Pericardium fibroblast (primary cell): ENCODE measurements around the gene TIMMDC1. TPM values are rescaled to one million over a fixed set of nuclear protein-coding genes. Genes with fewer than 3 reads are reported as not detected.

Source experiments
- total RNA-seq: library from RNA; depleted of rRNA; stranded (reverse); fragments of >200 nt; gene quantifications from 2 replicates; pipeline ENCODE4 v1.2.3, GENCODE V29; 2015

The TIMMDC1 gene, protein sequence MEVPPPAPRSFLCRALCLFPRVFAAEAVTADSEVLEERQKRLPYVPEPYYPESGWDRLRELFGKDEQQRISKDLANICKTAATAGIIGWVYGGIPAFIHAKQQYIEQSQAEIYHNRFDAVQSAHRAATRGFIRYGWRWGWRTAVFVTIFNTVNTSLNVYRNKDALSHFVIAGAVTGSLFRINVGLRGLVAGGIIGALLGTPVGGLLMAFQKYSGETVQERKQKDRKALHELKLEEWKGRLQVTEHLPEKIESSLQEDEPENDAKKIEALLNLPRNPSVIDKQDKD
- total RNA-seq, result 46.9 and 47.5 TPM in 2 replicates

DNA sequence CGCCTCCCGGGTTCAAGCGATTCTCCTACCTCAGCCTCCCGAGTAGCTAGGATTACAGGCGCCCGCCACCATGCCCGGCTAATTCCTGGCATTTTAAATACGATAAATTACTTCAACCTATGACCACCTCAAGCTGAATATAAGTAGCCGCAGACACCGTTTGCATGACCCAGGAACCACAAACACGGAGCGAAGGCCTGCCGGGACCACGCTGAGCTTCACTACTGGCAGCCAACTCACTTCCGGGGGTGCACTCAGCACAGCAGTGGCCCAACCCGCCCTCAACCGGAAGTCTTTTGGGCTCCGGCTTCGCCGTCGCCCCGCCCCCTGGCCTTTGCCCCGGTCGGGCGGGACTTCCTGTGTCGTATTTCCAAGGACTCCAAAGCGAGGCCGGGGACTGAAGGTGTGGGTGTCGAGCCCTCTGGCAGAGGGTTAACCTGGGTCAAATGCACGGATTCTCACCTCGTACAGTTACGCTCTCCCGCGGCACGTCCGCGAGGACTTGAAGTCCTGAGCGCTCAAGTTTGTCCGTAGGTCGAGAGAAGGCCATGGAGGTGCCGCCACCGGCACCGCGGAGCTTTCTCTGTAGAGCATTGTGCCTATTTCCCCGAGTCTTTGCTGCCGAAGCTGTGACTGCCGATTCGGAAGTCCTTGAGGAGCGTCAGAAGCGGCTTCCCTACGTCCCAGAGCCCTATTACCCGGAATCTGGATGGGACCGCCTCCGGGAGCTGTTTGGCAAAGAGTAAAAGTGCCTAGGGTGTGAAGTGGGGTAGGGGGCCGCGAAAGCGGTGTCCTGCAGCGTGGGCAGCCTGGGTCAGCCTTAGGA is at the start of gene TIMMDC1:
Gene TIMMDC1, plus strand, starts transcription at position 362 of the 826 bp plus-strand sequence. Its CDS starts 187 bp downstream, at position 549.

DNA sequence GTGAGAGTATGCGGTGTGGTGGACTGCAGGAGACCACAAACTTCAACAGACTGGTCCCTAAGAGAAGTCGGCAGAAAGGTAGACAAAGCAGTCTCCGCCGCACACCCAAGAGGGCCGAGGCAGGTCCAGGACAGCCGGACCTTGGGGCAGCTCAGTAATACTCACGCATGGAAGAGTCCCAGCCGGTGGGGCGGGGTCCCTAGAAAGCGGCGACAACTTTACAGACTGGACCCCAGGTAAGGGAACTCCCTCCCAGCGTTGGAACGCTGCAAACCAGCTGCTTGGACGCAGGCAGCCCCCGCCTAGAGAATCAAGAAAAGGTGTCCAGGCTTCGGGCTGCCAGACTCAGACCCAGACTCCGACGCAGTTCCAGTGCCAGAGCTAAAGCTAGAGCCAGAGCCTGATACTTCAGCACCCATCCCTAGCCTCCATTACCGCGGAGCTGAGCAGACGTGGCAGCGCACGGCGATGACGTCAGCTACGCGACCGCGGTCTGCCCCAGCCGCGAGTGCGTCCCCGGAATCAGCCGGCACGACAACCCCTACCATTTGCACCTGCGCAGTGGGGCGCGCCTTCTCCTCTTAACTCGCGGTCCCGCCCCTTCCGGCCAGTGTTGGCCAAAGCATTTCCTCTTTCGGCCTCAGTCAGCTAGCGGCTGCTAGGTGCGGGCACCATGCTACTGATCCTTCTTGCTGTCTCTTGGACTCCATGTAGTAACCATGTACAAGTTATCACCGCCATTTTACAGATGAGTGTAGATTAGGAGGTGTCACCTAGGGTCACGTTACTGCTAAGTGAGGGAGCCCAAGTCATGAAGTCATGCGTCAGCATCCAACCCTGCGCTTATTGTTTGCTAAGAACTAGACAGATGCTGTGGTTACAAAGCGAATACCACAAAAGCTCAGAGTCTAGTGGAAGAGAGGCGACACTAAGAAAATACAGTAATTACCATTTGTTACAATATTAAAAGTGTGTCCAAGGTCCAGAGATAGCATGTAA is 34.9 kb upstream of the TIMMDC1 start, which contains the start of gene TMEM39A:
Gene TMEM39A, minus strand, starts transcription at position 445 of the 999 bp plus-strand sequence. CDS start 1,541 bp downstream, outside the sequence.

DNA sequence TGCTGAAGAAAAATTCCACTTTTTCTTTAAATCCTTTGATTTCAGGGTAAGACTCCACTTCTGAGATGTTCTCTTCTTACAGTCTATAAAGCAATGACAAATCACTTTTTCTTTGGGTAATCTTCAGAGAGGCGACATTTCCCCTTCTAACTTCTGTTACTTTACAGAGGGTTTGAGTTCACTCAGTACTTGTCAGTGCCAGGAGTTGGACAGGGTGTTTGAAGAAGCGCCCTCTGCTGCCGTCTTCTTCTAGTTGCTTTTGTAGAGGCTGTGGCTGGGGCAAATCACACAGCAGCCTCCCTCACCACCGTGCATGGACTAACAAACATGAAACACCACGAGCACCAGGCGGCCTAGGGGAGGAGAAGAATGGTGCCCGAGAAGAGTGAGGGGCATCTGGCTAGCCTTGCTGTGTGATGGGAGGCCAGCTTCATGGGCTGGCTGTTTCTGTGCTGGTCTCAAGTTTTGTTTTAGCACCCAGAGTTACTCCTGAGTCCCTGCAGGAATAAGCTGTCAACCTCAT is 61.2 kb downstream of the TIMMDC1 start, which contains the start of gene CD80:
Gene CD80, minus strand, starts transcription at position 174 of the 523 bp plus-strand sequence. CDS start 1,886 bp downstream, outside the sequence.

Other genes with a start within 250 kb of the TIMMDC1 start
- 10.9 and 11.6 TPM in 2 replicates for gene ARHGAP31, start 204.2 kb upstream of the TIMMDC1 start, total RNA-seq
- gene TMEM39A, start 34.9 kb upstream of the TIMMDC1 start, total RNA-seq, result 35.9 and 50.5 TPM in 2 replicates
- 11.2 and 13.1 TPM in 2 replicates for gene POGLUT1, start 29.6 kb upstream of the TIMMDC1 start, total RNA-seq
- under 0.01 TPM in 1 of 2 replicates, not detected in the other for gene CD80, start 61.1 kb downstream of the TIMMDC1 start, total RNA-seq
- gene ADPRH, start 80.9 kb downstream of the TIMMDC1 start, total RNA-seq, result 0.34 and 2.0 TPM in 2 replicates
- not detected in 2 replicates for gene PLA1A, start 99.3 kb downstream of the TIMMDC1 start, total RNA-seq
- gene POPDC2, start 162.0 kb downstream of the TIMMDC1 start, total RNA-seq, result 0.09 and 0.12 TPM in 2 replicates
- gene COX17, start 178.9 kb downstream of the TIMMDC1 start, total RNA-seq, result 4.3 and 11.7 TPM in 2 replicates
- gene CFAP91, start 204.5 kb downstream of the TIMMDC1 start, total RNA-seq, result 0.34 TPM in 1 of 2 replicates, not detected in the other